ENCODE results near the gene CACNA1C. TPM values are rescaled to one million over a fixed set of nuclear protein-coding genes. Genes with fewer than 3 reads are reported as not detected.

Gene CACNA1C
- total and polyA plus RNA-seq, 2 of the 4 experiments (the other 2 are of a cell fraction), result 1.6 to 2.6 TPM

GRCh38 chr12:2150833-2151232 is 98.0 kb downstream of the CACNA1C start:
- no peak overlapping the region for H4K91ac ChIP-seq (ENCODE audit: insufficient read depth, low read depth, low read length)
- no peak overlapping the region for H2BK20ac ChIP-seq (ENCODE audit: low read depth, low read length)
- dilution Hi-C loops (cut with HindIII; ENCODE audit: low sequenced_read_pairs, unreplicated experiment) (no loop called here), intact Hi-C loops (cut with micrococcal nuclease) (no loop called here), in situ Hi-C loops (cut with MboI; ENCODE audit: low sequenced_read_pairs) (no loop called here)
- H2AK9ac ChIP-seq (replicated peaks; ENCODE audit: low read depth, low read length, poor library complexity), result no peak overlapping the region
- ChIA-PET POLR2A (ENCODE audit: unreplicated experiment) (no interaction called here), CTCF (no interaction called here)
- H3K4ac ChIP-seq (ENCODE audit: low read depth, low read length), result no peak overlapping the region; the same call in 1 of the 2 replicates
- no peak overlapping the region for H3K27ac ChIP-seq (ENCODE audit: insufficient read depth, low read length)
- BruUV-seq (replicated peaks), result no TSS peak
- ATAC-seq (ENCODE audit: low read depth) (no peak), DNase-seq (no peak)
- H2AFZ ChIP-seq (replicated peaks; ENCODE audit: low read length, poor library complexity), result no peak overlapping the region
- H3K23ac ChIP-seq (ENCODE audit: low read depth, low read length), result no peak overlapping the region
- peaks cover 0 to 14% of the 10 kb centered on the region in 2 experiments; a peak in 3 of 4 replicates for H3K79me1 ChIP-seq (ENCODE audit: low read depth in 1 of 2, low read length in 2 of 2)
- no peak for TF ChIP-seq CEBPB (IDR thresholded peaks at IDR 0.05; ENCODE audit: low read depth, low read length)
- TF ChIP-seq RCOR1 (IDR thresholded peaks at IDR 0.05; ENCODE audit: insufficient replicate concordance, low read length), result no peak
- TF ChIP-seq SMC3 (IDR thresholded peaks at IDR 0.05; ENCODE audit: low read depth, low read length), result no peak
- TF ChIP-seq, protein P1, sequence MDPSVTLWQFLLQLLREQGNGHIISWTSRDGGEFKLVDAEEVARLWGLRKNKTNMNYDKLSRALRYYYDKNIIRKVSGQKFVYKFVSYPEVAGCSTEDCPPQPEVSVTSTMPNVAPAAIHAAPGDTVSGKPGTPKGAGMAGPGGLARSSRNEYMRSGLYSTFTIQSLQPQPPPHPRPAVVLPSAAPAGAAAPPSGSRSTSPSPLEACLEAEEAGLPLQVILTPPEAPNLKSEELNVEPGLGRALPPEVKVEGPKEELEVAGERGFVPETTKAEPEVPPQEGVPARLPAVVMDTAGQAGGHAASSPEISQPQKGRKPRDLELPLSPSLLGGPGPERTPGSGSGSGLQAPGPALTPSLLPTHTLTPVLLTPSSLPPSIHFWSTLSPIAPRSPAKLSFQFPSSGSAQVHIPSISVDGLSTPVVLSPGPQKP (IDR thresholded peaks at IDR 0.05; ENCODE audit: borderline replicate concordance, low read depth, low read length), result no peak
- TF ChIP-seq MAZ (IDR thresholded peaks at IDR 0.05; ENCODE audit: borderline replicate concordance, low read depth, low read length), result no peak
- TF ChIP-seq RAD21 (IDR thresholded peaks at IDR 0.05; ENCODE audit: low read length), result no peak
- no peak for TF ChIP-seq BHLHE40 (IDR thresholded peaks at IDR 0.05; ENCODE audit: low read depth, low read length)
- no peak for TF ChIP-seq CHD1 (IDR thresholded peaks at IDR 0.05; ENCODE audit: low read depth, low read length)
- no peak for TF ChIP-seq POLR2A (IDR thresholded peaks at IDR 0.05; ENCODE audit: low read depth, low read length)
- TF ChIP-seq, protein P2, sequence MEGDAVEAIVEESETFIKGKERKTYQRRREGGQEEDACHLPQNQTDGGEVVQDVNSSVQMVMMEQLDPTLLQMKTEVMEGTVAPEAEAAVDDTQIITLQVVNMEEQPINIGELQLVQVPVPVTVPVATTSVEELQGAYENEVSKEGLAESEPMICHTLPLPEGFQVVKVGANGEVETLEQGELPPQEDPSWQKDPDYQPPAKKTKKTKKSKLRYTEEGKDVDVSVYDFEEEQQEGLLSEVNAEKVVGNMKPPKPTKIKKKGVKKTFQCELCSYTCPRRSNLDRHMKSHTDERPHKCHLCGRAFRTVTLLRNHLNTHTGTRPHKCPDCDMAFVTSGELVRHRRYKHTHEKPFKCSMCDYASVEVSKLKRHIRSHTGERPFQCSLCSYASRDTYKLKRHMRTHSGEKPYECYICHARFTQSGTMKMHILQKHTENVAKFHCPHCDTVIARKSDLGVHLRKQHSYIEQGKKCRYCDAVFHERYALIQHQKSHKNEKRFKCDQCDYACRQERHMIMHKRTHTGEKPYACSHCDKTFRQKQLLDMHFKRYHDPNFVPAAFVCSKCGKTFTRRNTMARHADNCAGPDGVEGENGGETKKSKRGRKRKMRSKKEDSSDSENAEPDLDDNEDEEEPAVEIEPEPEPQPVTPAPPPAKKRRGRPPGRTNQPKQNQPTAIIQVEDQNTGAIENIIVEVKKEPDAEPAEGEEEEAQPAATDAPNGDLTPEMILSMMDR (conservative IDR thresholded peaks at IDR 0.05; ENCODE audit: low read depth, low read length), result no peak
- TF ChIP-seq MAFK (IDR thresholded peaks at IDR 0.05; ENCODE audit: low read depth, low read length), result no peak
- TF ChIP-seq MXI1 (IDR thresholded peaks at IDR 0.05; ENCODE audit: borderline replicate concordance, low read depth, low read length), result no peak
- no peak for TF ChIP-seq NFE2L2 (IDR thresholded peaks at IDR 0.05; ENCODE audit: low read depth, low read length)
- TF ChIP-seq RFX5 (IDR thresholded peaks at IDR 0.05; ENCODE audit: low read depth, low read length), result no peak
- TF ChIP-seq USF2 (IDR thresholded peaks at IDR 0.05; ENCODE audit: low read depth, low read length), result no peak
- no peak for TF ChIP-seq FOS (IDR thresholded peaks at IDR 0.05; ENCODE audit: low read depth, low read length)
- H3K9me1 ChIP-seq (ENCODE audit: insufficient read depth, low read length), result peaks cover 15% of the 10 kb centered on the region
- no peak overlapping the region for H3K56ac ChIP-seq (ENCODE audit: extremely low read depth, insufficient read depth, low read length)
- no peak overlapping the region for H3K14ac ChIP-seq (replicated peaks; ENCODE audit: low read depth, low read length)
- H3K18ac ChIP-seq (ENCODE audit: low read depth, low read length), result no peak overlapping the region
- no peak overlapping the region for H2BK15ac ChIP-seq (ENCODE audit: low read depth, low read length)
- no peak overlapping the region for H3K4me2 ChIP-seq (ENCODE audit: low read depth, low read length)
- peaks cover 17% of the 10 kb centered on the region for H3K4me1 ChIP-seq (ENCODE audit: control insufficient read depth, insufficient read depth, low read length)
- no peak overlapping the region for H2AK5ac ChIP-seq (ENCODE audit: low read depth, low read length)
- no peak overlapping the region for H4K5ac ChIP-seq (ENCODE audit: low read depth, low read length)
- H3K9me3 ChIP-seq (ENCODE audit: control insufficient read depth, insufficient read depth, low read length), result no peaks in the 10 kb centered on the region
- H3K36me3 ChIP-seq (ENCODE audit: control insufficient read depth, insufficient read depth, low read length), result no peaks in the 10 kb centered on the region
- no peak overlapping the region for H2BK120ac ChIP-seq (ENCODE audit: low read depth, low read length)
- 56% methylated on average over 1 of the region's 3 CpGs; no CpG with 5 or more reads in 1 of the 2 experiments for WGBS, 2 experiments (ENCODE audit: extremely low coverage in 2 of 2, insufficient read length in 1 of 2)
- H3K9ac ChIP-seq (ENCODE audit: low read depth, low read length), result no peak overlapping the region
- no peak overlapping the region for H4K8ac ChIP-seq (ENCODE audit: low read depth in 2 of 2, low read length in 2 of 2)
- no peak overlapping the region for H2BK5ac ChIP-seq (ENCODE audit: low read depth, low read length, poor library complexity, severe bottlenecking)
- peaks cover 2% of the 10 kb centered on the region; the same call in 1 of the 2 replicates for H3K27me3 ChIP-seq (ENCODE audit: control insufficient read depth, insufficient read depth, low read length)
- H4K20me1 ChIP-seq (ENCODE audit: insufficient read depth, low read length), result no peaks in the 10 kb centered on the region
- no peak overlapping the region for H3K4me3 ChIP-seq (ENCODE audit: insufficient read depth, low read depth, low read length)

Data from IMR-90 (cell line).